Cortex of kidney (tissue), 1 donor: ENCODE data around the gene ZNF738.
"Not testable (repeated sequence)": the region's sequence is repeated elsewhere in the genome, so short reads cannot be mapped to it uniquely, and the experiment has no call there.

Experiments
- DNase-seq: peaks from one replicate; lab custom pipeline; 2025; lab: John Stamatoyannopoulos, UW

Gene ZNF738

GRCh38 chr19:21358768-21359451 is at the start of gene ZNF738:
Gene ZNF738, plus strand, starts transcription at chr19:21359000. Its CDS starts 141 bp downstream, at chr19:21359141.
- peak; percentile 6 for DNase-seq

GRCh38 chr19:21312807-21313206 is 46.0 kb upstream of the ZNF738 start:
- DNase-seq = not testable (repeated sequence)

GRCh38 chr19:21314676-21315075 is 44.1 kb upstream of the ZNF738 start:
- DNase-seq = no peak

- DNase-seq = no peak
Measured at GRCh38 chr19:21317821-21318220, 41.0 kb upstream of the ZNF738 start.

GRCh38 chr19:21321134-21321533 is 37.7 kb upstream of the ZNF738 start:
- no peak for DNase-seq

GRCh38 chr19:21321996-21322395 is 36.8 kb upstream of the ZNF738 start:
- no peak for DNase-seq

GRCh38 chr19:21322528-21322927 is 36.3 kb upstream of the ZNF738 start:
- DNase-seq = no peak

GRCh38 chr19:21323000-21323399 is 35.8 kb upstream of the ZNF738 start:
- no peak for DNase-seq

- no peak for DNase-seq
Measured at GRCh38 chr19:21326169-21326568, 32.6 kb upstream of the ZNF738 start.

GRCh38 chr19:21328406-21328805 is 30.4 kb upstream of the ZNF738 start:
- DNase-seq = no peak

GRCh38 chr19:21328885-21329605 is 29.8 kb upstream of the ZNF738 start, which contains the start of gene ZNF708:
Gene ZNF708, minus strand, starts transcription at chr19:21329410. Its CDS starts 198 bp downstream, at chr19:21329212.
- DNase-seq = no peak

GRCh38 chr19:21335721-21336120 is 23.1 kb upstream of the ZNF738 start:
- DNase-seq = no peak

GRCh38 chr19:21344841-21345240 is 14.0 kb upstream of the ZNF738 start:
- not testable (repeated sequence) for DNase-seq

GRCh38 chr19:21352830-21353229 is 6.0 kb upstream of the ZNF738 start:
- DNase-seq = no peak

GRCh38 chr19:21362291-21362690 is 3.5 kb downstream of the ZNF738 start:
- DNase-seq = no peak

GRCh38 chr19:21383980-21384582 is 25.3 kb downstream of the ZNF738 start:
- DNase-seq = no peak

- DNase-seq = no peak
Measured at GRCh38 chr19:21396121-21396520, 37.3 kb downstream of the ZNF738 start.

GRCh38 chr19:21396893-21397572 is 38.2 kb downstream of the ZNF738 start, which contains the start of gene ZNF493:
Gene ZNF493, plus strand, starts transcription at chr19:21397133. Its CDS starts 105 bp downstream, at chr19:21397238.
- no peak for DNase-seq

GRCh38 chr19:21398851-21399250 is 40.1 kb downstream of the ZNF738 start:
- no peak for DNase-seq

GRCh38 chr19:21402303-21402985 is 43.6 kb downstream of the ZNF738 start:
- DNase-seq = no peak

- DNase-seq = no peak
Measured at GRCh38 chr19:21410166-21410565, 51.4 kb downstream of the ZNF738 start.

- no peak for DNase-seq
Measured at GRCh38 chr19:21422244-21422643, 63.4 kb downstream of the ZNF738 start.
